DLD1 (cell line): Measurements from ENCODE around the gene NT5C2.
"Not testable (repeated sequence)": the region's sequence is repeated elsewhere in the genome, so short reads cannot be mapped to it uniquely, and the experiment has no call there.

Experiments
- in situ Hi-C: cut with HindIII; loops from 2 replicates; pipeline ENCODE4 v1.10.0; 2017; ENCODE audit warnings: low sequenced_read_pairs

Gene NT5C2

DNA sequence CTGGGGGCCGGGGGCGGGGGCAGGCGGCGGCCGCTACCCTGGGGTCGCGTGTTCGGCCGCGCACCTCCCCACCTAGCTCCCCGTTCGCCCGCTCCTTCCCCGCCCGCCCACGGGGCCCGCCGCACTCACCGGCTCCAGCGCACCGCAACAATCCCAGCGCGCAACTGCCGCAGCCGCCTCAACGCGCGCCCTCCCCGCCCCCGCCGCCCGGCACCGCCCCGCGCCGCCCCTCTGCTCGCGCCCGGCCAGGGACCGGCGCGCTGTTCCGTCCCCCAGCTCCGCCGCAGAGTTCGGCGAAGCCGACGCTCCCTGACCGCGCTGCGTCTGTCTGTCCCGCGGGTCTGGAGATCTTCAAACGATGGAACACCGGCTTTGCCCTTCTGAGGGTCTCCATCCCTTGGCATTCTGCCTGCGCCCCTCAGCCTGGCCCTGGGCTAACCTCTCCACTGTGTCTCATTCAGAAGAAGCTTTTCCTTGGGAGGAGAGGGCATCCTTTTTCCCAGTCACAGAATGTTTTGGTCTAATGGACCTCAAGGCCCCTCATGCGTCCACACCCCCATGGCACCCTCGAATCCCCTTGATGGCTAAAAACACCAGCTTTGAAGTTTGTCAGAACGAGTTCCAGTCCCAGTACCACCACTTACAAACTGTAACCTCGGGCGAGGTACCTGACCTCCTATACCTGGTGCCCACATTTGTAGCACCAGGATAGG is at the start of gene NT5C2:
NT5C2 (minus strand) TSS at position 166 of the 713 bp plus-strand sequence. CDS start 18,314 bp downstream, outside the sequence.
- in situ Hi-C loops: loop anchor here (5.0 kb wide), 1 partner anchor 44 kb away; no protein-coding TSS in a partner anchor

- in situ Hi-C loops: loop anchor here (5.0 kb wide), 1 partner anchor 99 kb away; no protein-coding TSS in a partner anchor
These were observed 48.4 kb upstream of the NT5C2 start for GRCh38 chr10:103241262-103242011.

- in situ Hi-C loops: loop anchor here (5.0 kb wide), 1 partner anchor 46 kb away; the partner anchor contains the start of gene NT5C2
These were observed 45.6 kb upstream of the NT5C2 start for GRCh38 chr10:103238506-103239252.

DNA sequence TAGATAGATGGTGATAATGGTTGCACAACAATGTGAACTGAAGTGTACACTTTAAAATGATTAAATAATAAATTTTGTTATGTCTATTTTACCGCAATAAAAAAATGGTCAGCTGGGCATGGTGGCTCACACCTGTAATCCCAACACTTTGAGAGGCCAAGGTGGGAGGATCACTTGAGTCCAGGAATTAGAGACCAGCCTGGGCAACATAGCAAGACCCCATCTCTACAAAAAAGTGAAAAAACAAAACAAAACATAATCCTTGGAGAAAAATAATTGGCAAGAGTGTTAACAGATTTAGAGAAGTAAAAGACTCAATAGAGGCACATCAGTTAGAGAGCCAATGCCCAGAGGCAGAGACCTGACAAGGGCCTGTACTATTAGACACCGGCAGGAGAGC is 42.7 kb upstream of the NT5C2 start:
- in situ Hi-C loops: loop anchor here (5.0 kb wide), 1 partner anchor 43 kb away; the partner anchor contains the start of gene NT5C2

GRCh38 chr10:103232772-103233488 is 39.9 kb upstream of the NT5C2 start:
- in situ Hi-C loops: no loop called here

GRCh38 chr10:103232131-103232673 is 39.1 kb upstream of the NT5C2 start:
- in situ Hi-C loops: no loop called here

DNA sequence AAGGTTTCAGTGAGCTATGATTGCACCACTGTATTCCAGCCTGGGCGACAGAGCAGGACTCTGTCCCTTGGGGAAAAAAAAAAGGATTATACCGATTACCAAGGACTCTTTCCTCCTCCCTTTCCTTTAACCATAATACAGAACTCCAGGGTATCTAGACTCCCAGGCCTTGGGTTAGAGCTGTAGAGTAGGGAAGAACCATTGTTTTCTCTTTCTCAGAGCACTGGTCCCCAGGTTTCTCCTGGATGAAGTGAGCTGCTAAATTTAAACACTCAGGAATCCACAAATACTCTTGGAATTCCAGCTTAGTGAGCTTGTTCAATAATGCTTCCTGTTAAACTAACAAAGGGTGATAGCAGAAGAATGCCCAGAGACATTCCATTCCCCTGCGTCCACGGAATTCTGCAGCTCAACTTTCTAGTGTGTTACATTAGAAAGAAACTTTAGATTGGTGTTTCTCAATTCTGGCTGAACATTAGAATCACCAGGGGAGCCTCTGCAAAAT is 38.0 kb upstream of the NT5C2 start:
- in situ Hi-C loops: no loop called here

DNA sequence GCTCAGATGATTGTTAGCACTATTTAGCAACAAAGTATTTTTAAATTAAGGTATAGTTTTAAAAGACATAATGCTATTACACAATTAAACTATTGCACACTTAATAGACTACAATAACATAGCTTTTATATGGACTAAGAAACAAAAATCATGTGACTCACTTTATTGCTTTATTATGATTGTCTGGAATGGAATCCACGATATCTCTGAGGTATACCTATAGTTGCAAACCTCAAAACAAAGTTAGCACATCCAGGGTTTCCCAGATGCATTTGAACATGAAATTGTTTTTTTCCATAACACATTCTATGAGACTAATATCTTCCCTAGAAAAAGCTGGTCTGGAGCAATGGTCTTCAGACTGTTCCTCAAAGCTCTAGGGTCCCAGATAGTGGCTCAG is 34.3 kb upstream of the NT5C2 start:
- in situ Hi-C loops: no loop called here

- in situ Hi-C loops: no loop called here
These were observed 32.9 kb upstream of the NT5C2 start for GRCh38 chr10:103225939-103226338.

DNA sequence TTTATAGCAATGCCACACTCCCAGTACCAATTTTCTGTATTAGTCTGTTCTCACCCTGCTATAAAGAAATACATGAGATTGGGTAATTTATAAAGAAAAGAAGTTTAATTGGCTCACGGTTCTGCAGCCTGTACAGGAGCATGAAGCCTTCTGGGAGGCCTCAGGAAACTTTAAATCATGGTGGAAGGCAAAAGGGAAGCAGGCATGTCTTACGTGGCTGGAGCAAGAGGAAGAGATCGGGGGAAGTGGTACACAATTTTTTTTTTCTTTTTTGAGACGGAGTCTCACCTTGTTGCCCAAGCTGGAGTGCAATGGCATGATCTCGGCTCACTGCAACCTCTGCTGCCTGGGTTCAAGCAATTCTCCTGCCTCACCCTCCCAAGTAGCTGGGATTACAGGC is 31.6 kb upstream of the NT5C2 start:
- in situ Hi-C loops: not testable (repeated sequence)

DNA sequence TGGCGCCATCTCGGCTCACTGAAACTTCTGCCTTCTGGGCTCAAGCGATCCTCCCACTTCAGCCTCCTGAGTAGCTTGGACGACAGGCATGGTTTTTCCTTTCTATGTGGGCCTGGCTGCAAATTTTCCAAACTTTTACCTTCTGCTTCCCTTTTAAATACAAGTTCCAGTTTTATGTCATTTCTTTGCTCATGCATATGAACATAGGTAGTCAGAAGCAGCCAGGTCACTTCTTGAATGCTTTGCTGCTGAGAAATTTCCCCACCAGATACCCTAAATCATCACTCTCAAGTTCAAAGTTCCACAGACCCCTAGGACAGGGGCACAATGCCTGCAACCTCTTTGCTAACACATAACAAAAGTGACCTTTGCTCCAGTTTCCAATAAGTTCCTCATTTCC is 31.1 kb upstream of the NT5C2 start:
- in situ Hi-C loops: no loop called here

- in situ Hi-C loops: not testable (repeated sequence)
These were observed 23.3 kb upstream of the NT5C2 start for GRCh38 chr10:103216362-103216761.

DNA sequence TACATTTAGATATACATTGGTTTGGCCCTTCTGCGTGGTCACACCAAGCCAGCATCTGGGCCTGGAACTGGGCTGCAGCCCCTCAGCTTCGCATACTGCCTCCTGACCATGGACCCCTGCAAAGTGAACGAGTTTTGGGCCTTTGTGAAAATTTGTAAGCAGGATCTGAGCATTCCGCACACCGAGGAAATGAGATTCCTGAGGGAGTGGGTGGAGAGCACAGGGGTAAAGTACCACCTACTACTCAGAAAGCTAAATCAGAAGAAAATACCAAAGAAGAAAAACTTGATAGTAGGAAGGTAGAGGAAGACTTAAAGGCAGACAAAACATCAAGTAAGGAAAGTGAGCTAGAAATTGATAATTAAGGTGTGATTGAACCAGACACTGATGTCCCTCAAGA is 22.5 kb upstream of the NT5C2 start:
- in situ Hi-C loops: no loop called here

GRCh38 chr10:103210262-103210661 is 17.2 kb upstream of the NT5C2 start:
- in situ Hi-C loops: not testable (repeated sequence)

GRCh38 chr10:103207643-103208042 is 14.6 kb upstream of the NT5C2 start:
- in situ Hi-C loops: not testable (repeated sequence)

DNA sequence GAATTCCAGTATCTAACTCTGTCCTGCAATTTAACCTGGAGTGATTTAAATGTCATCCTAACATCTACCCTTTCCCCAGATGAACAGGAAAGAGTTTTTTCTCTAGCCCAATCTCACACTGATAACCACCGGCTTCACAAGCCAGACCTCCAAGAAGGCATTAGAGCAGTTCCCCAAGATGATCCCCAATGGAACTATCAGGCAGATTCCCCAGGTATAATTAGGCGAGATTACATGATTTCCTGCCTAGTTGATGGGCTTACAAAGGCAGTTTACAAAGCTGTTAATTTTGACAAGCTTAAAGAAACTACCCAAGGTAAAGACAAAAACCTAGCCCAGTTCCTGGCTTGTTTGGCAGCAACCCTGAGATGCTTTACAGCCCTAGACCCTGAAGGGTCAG is 14.1 kb upstream of the NT5C2 start:
- in situ Hi-C loops: no loop called here

GRCh38 chr10:103206715-103207114 is 13.6 kb upstream of the NT5C2 start:
- in situ Hi-C loops: not testable (repeated sequence)

GRCh38 chr10:103205401-103205800 is 12.3 kb upstream of the NT5C2 start:
- in situ Hi-C loops: not testable (repeated sequence)

DNA sequence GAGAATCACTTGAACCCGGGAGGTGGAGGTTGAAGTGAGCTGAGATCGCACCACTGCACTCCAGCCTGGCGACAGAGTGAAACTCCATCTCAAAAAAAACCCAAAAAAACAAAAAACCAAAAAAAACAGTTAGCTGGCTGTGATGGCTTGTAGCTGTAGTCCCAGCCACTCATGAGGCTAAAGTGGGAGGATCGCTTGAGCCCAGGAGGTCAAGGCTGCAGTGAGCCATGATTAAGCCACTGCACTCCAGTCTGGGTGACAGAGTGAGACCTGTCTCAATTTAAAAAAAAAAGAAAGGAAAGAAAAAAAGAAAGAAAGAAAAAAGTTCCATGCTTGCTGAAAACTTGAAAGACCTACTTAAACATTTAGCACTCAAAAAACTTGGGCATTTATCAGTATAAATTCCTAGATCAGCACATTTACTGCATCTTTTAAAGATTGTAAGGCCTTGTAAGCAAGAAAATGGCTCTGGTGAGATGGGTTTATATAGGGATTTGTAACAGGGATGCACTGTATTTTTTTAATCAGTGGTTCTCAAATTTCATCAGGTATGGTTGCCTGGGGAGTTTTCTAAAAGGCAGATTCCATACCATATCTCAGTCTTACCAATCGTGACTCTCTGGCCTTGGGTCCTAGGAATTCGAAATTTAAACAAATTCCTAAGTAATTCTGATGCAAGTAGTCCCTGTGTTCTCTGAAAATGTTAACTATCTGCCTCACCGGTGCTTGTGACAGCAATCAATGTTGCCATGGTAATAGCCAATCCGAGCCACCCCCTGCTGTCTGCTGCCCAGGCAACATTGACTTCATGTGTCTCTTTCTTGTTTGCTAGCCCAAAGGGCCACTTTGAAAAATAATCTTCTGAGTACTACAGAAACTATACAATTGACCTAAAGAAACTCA is 11.5 kb upstream of the NT5C2 start:
- in situ Hi-C loops: no loop called here
